Panc1 (cell line): ENCODE measurements around the gene CDH19.

Source experiments
- POLR2AphosphoS5 ChIP-seq: IDR thresholded peaks from 2 replicates; pipeline ENCODE4 v1.6.1; 2012; ENCODE audit warnings: mild to moderate bottlenecking, low read depth, low read length, moderate library complexity
- SIN3A ChIP-seq: IDR thresholded peaks from 2 replicates; pipeline ENCODE4 v1.6.1; 2012; ENCODE audit warnings: low read depth, mild to moderate bottlenecking, low read length, moderate library complexity, borderline replicate concordance; ENCODE audit not compliant: insufficient read depth
- TCF7L2 ChIP-seq: IDR thresholded peaks from 2 replicates; pipeline ENCODE4 v1.6.1; 2011; ENCODE audit warnings: mild to moderate bottlenecking, low read depth, low read length, inconsistent platforms
- TF ChIP-seq, protein P1 (sequence below): fragments of 450-650 bp; IDR thresholded peaks from 2 replicates; pipeline ENCODE4 v1.5.1; 2017; ENCODE audit warnings: mild to moderate bottlenecking
- TF ChIP-seq, protein P2 (sequence below), 2 experiments: IDR thresholded peaks; 2 replicates each; pipeline ENCODE4 v1.6.1; 2011 to 2012; ENCODE audit warnings: low read depth in 2 of 2, control low read depth in 1 of 2, low read length in 1 of 2, mild to moderate bottlenecking in 1 of 2, moderate library complexity in 1 of 2; ENCODE audit not compliant: insufficient read depth in 1 of 2

DNA sequence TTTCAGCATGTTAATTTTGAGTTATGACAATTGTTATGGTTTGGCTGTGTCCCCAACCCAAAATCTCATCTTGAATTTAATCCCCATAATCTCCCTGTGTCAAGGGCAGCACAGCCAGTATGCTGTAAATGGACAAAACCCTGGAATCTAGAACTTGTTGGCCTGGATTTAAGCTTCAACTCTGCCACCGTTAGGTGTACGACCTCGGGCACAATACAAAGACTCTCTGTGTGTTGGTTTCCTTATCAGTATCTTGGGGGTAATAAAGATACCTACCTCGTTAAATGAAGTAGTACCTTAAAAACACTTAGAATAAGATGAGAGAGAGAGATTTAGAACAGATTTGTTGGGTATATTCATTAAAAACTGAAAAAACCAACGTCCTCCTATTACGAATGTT is 106.5 kb downstream of the CDH19 start:
- TF ChIP-seq, protein P1, sequence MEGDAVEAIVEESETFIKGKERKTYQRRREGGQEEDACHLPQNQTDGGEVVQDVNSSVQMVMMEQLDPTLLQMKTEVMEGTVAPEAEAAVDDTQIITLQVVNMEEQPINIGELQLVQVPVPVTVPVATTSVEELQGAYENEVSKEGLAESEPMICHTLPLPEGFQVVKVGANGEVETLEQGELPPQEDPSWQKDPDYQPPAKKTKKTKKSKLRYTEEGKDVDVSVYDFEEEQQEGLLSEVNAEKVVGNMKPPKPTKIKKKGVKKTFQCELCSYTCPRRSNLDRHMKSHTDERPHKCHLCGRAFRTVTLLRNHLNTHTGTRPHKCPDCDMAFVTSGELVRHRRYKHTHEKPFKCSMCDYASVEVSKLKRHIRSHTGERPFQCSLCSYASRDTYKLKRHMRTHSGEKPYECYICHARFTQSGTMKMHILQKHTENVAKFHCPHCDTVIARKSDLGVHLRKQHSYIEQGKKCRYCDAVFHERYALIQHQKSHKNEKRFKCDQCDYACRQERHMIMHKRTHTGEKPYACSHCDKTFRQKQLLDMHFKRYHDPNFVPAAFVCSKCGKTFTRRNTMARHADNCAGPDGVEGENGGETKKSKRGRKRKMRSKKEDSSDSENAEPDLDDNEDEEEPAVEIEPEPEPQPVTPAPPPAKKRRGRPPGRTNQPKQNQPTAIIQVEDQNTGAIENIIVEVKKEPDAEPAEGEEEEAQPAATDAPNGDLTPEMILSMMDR: no peak
- no peak for TF ChIP-seq POLR2AphosphoS5
- TF ChIP-seq SIN3A: no peak
- TF ChIP-seq, protein P2, sequence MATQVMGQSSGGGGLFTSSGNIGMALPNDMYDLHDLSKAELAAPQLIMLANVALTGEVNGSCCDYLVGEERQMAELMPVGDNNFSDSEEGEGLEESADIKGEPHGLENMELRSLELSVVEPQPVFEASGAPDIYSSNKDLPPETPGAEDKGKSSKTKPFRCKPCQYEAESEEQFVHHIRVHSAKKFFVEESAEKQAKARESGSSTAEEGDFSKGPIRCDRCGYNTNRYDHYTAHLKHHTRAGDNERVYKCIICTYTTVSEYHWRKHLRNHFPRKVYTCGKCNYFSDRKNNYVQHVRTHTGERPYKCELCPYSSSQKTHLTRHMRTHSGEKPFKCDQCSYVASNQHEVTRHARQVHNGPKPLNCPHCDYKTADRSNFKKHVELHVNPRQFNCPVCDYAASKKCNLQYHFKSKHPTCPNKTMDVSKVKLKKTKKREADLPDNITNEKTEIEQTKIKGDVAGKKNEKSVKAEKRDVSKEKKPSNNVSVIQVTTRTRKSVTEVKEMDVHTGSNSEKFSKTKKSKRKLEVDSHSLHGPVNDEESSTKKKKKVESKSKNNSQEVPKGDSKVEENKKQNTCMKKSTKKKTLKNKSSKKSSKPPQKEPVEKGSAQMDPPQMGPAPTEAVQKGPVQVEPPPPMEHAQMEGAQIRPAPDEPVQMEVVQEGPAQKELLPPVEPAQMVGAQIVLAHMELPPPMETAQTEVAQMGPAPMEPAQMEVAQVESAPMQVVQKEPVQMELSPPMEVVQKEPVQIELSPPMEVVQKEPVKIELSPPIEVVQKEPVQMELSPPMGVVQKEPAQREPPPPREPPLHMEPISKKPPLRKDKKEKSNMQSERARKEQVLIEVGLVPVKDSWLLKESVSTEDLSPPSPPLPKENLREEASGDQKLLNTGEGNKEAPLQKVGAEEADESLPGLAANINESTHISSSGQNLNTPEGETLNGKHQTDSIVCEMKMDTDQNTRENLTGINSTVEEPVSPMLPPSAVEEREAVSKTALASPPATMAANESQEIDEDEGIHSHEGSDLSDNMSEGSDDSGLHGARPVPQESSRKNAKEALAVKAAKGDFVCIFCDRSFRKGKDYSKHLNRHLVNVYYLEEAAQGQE (IDR thresholded peaks at IDR 0.05; ENCODE audit: insufficient read depth in 1 of 2, low read depth in 2 of 2, low read length in 1 of 2): no peak
- no peak for TF ChIP-seq TCF7L2
